Measurements from ENCODE around the gene INPP5E. TPM values are rescaled to one million over a fixed set of nuclear protein-coding genes. Genes with fewer than 3 reads are reported as not detected.

Gene INPP5E
- total RNA-seq, 1 donor from 2014 or later, result 11.5 TPM

GRCh38 chr9:136445799-136446198 is 6.2 kb upstream of the INPP5E start:
- no peak for DNase-seq

GRCh38 chr9:136444102-136444501 is 4.5 kb upstream of the INPP5E start:
- DNase-seq, result no peak

- DNase-seq, result no peak
Measured at GRCh38 chr9:136443687-136444086, 4.0 kb upstream of the INPP5E start.

GRCh38 chr9:136443087-136443486 is 3.4 kb upstream of the INPP5E start:
- no peak for DNase-seq

- DNase-seq, result no peak
Measured at GRCh38 chr9:136442265-136442664, 2.6 kb upstream of the INPP5E start.

GRCh38 chr9:136441681-136442245 is 2.1 kb upstream of the INPP5E start:
- DNase-seq, result no peak

GRCh38 chr9:136441191-136441680 is 1.6 kb upstream of the INPP5E start:
- DNase-seq, result no peak

- DNase-seq, result no peak
Measured at GRCh38 chr9:136438548-136439480, 831 bp downstream of the INPP5E start.

- DNase-seq, result no peak
Measured at GRCh38 chr9:136437839-136438547, 1.7 kb downstream of the INPP5E start.

GRCh38 chr9:136437430-136437829 is 2.2 kb downstream of the INPP5E start:
- DNase-seq, result no peak

GRCh38 chr9:136436055-136436634 is 3.5 kb downstream of the INPP5E start:
- no peak for DNase-seq

GRCh38 chr9:136434580-136435169 is 5.0 kb downstream of the INPP5E start:
- DNase-seq, result no peak

GRCh38 chr9:136433849-136434579 is 5.6 kb downstream of the INPP5E start:
- no peak for DNase-seq

- DNase-seq, result no peak
Measured at GRCh38 chr9:136433043-136433715, 6.5 kb downstream of the INPP5E start.

- DNase-seq, result no peak
Measured at GRCh38 chr9:136432591-136432990, 7.1 kb downstream of the INPP5E start.

- DNase-seq, result no peak
Measured at GRCh38 chr9:136431782-136432350, 7.8 kb downstream of the INPP5E start.

- DNase-seq, result no peak
Measured at GRCh38 chr9:136430588-136431234, 8.9 kb downstream of the INPP5E start.

- no peak for DNase-seq
Measured at GRCh38 chr9:136429683-136430491, 9.8 kb downstream of the INPP5E start.

- DNase-seq, result no peak
Measured at GRCh38 chr9:136429075-136429628, 10.5 kb downstream of the INPP5E start.
